Measurements from ENCODE around the gene ALG10B. TPM values are rescaled to one million over a fixed set of nuclear protein-coding genes. Genes with fewer than 3 reads are reported as not detected.
A peak's percentile ranks its signal among the peaks of the same experiment; 100 is the strongest.
"Not testable (repeated sequence)": the region's sequence is repeated elsewhere in the genome, so short reads cannot be mapped to it uniquely, and the experiment has no call there.

Gene ALG10B
- total RNA-seq, 1 donor from 2014 or later = 0.44 TPM

DNA sequence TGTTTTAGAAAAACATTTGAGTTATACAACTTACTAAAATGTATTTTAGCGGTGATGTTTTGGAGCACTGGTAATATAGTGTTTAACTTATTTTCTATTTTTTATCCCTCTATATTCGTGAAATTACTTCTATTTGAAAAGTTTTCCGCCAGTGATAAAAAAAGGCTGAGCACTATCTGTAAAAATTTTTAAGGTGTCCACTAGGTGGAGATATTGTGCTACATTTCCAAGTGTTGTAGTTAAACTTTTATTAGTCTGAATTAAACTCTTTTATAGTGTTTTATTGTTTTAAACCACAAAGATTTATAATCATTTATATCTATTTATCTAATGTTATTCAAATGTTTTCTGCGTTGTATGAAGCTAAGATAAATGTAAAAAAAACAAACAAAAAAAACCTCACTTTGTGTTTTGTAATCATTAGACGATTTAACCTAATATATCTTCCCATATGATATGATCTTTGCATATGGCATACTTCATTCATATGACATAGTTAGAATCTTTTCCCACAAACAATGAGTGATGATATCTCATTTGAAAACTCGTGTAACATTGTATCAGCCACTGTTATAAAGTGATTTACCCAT lies 11.8 kb downstream of the ALG10B start:
- Mint-ChIP-seq H3K4me3 (ENCODE audit: unreplicated experiment) (no peak overlapping the region), H3K36me3 (ENCODE audit: low read depth, unreplicated experiment) (no peaks in the 10 kb centered on the region), H3K27ac (ENCODE audit: unreplicated experiment) (no peak overlapping the region), H3K4me1 (ENCODE audit: unreplicated experiment) (no peaks in the 10 kb centered on the region), H3K27me3 (ENCODE audit: unreplicated experiment) (no peaks in the 10 kb centered on the region), H3K9me3 (ENCODE audit: unreplicated experiment) (peaks cover 16% of the 10 kb centered on the region)
- TF ChIP-seq, protein P1, sequence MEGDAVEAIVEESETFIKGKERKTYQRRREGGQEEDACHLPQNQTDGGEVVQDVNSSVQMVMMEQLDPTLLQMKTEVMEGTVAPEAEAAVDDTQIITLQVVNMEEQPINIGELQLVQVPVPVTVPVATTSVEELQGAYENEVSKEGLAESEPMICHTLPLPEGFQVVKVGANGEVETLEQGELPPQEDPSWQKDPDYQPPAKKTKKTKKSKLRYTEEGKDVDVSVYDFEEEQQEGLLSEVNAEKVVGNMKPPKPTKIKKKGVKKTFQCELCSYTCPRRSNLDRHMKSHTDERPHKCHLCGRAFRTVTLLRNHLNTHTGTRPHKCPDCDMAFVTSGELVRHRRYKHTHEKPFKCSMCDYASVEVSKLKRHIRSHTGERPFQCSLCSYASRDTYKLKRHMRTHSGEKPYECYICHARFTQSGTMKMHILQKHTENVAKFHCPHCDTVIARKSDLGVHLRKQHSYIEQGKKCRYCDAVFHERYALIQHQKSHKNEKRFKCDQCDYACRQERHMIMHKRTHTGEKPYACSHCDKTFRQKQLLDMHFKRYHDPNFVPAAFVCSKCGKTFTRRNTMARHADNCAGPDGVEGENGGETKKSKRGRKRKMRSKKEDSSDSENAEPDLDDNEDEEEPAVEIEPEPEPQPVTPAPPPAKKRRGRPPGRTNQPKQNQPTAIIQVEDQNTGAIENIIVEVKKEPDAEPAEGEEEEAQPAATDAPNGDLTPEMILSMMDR (IDR thresholded peaks at IDR 0.05; ENCODE audit: unreplicated experiment) = peak; percentile 86
- DNase-seq (ENCODE audit: low spot score) = no peak

DNA sequence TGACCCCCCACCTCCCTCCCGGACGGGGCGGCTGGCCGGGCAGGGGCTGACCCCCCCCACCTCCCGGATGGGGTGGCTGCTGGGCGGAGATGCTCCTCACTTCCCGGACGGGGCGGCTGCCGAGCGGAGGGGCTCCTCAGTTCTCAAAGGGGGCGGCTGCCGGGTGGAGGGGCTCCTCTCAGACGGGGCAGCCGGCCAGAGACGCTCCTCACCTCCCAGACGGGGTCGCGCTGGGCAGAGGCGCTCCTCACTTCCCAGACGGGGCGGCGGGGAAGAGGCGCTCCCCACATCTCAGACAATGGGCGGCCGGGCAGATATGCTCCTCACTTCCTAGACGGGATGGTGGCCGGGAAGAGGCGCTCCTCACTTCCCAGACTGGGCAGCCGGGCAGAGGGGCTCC lies 13.8 kb downstream of the ALG10B start:
- DNase-seq (ENCODE audit: low spot score); H3K36me3 Mint-ChIP-seq (ENCODE audit: low read depth, unreplicated experiment); H3K4me1 Mint-ChIP-seq (ENCODE audit: unreplicated experiment); H3K27me3 Mint-ChIP-seq (ENCODE audit: unreplicated experiment); H3K27ac Mint-ChIP-seq (ENCODE audit: unreplicated experiment); H3K4me3 Mint-ChIP-seq (ENCODE audit: unreplicated experiment): not testable (repeated sequence)
- peaks cover 16% of the 10 kb centered on the region for H3K9me3 Mint-ChIP-seq (ENCODE audit: unreplicated experiment)

DNA sequence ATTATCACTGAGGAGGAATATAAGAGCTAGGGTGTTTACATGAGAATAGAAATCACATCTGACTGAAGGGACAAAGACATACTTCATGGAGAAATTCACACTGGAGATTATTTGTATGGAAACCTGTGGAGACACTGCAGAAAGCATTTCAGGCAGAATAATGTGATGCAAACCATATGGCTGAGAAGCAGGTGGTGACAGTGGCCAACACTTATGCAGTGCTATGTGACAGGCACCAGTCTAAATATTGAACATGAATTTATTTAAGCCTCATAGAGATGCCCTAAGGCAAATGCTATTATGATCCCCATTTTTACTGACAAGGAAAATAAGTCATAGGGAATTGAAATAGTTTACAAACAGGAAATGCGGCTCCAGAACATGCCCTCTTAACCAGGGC lies 16.2 kb downstream of the ALG10B start:
- no peaks in the 10 kb centered on the region for H3K27me3 Mint-ChIP-seq (ENCODE audit: unreplicated experiment)
- H3K4me3 Mint-ChIP-seq (ENCODE audit: unreplicated experiment) = no peak overlapping the region
- H3K27ac Mint-ChIP-seq (ENCODE audit: unreplicated experiment) = no peak overlapping the region
- H3K4me1 Mint-ChIP-seq (ENCODE audit: unreplicated experiment) = no peaks in the 10 kb centered on the region
- H3K9me3 Mint-ChIP-seq (ENCODE audit: unreplicated experiment) = peaks cover 16% of the 10 kb centered on the region
- TF ChIP-seq, protein P1 (IDR thresholded peaks at IDR 0.05; ENCODE audit: unreplicated experiment) = no peak
- no peaks in the 10 kb centered on the region for H3K36me3 Mint-ChIP-seq (ENCODE audit: low read depth, unreplicated experiment)
- no peak for DNase-seq (ENCODE audit: low spot score)

DNA sequence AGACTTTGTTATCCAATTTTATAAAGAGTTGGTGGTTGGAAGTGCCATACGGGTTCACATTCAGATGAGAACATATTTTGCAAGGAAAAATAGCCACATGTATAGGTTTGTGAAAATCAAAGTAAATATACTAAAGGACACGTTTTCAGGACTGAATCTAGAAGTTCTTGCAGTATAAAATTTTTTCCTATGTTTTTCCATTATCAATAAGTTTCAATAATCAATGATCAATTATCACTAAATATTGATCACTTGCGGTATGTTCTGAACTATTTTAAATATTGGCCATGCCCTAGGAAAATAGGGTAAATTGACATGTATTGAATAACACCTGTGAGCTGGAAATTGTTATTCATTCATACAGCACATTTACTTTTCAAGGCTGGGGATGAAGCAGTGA lies 25.9 kb downstream of the ALG10B start:
- H3K27ac Mint-ChIP-seq (ENCODE audit: unreplicated experiment) = no peak overlapping the region
- TF ChIP-seq, protein P1 (IDR thresholded peaks at IDR 0.05; ENCODE audit: unreplicated experiment) = no peak
- no peak for DNase-seq (ENCODE audit: low spot score)
- peaks cover 6% of the 10 kb centered on the region for H3K36me3 Mint-ChIP-seq (ENCODE audit: low read depth, unreplicated experiment)
- H3K4me1 Mint-ChIP-seq (ENCODE audit: unreplicated experiment) = no peaks in the 10 kb centered on the region
- no peak overlapping the region for H3K4me3 Mint-ChIP-seq (ENCODE audit: unreplicated experiment)
- H3K9me3 Mint-ChIP-seq (ENCODE audit: unreplicated experiment) = peaks cover 11% of the 10 kb centered on the region
- H3K27me3 Mint-ChIP-seq (ENCODE audit: unreplicated experiment) = peaks cover 9% of the 10 kb centered on the region

DNA sequence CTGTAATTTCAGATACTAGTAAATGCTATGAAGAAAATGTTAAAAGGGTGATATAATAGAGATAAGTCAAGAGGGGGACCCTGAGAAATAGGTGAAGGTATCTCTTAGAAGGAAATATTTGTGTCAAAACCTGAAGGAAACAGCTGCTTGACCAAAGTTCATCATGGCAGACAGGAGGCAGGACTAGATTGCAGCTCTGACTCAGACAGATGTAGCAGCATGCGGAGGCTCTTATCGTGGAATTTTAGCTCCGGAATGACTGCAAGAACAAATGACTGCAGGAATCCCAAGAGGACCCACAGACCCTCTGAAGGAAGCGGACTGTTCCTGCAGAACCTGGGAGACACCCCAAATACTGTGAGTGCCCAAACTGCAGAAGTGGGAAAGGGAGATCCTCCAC lies 26.7 kb downstream of the ALG10B start:
- Mint-ChIP-seq H3K9me3 (ENCODE audit: unreplicated experiment) (peaks cover 14% of the 10 kb centered on the region), H3K4me3 (ENCODE audit: unreplicated experiment) (peak overlapping the region; percentile 51)
- H3K27ac Mint-ChIP-seq (ENCODE audit: unreplicated experiment); H3K27me3 Mint-ChIP-seq (ENCODE audit: unreplicated experiment); DNase-seq (ENCODE audit: low spot score); H3K36me3 Mint-ChIP-seq (ENCODE audit: low read depth, unreplicated experiment); H3K4me1 Mint-ChIP-seq (ENCODE audit: unreplicated experiment): not testable (repeated sequence)

DNA sequence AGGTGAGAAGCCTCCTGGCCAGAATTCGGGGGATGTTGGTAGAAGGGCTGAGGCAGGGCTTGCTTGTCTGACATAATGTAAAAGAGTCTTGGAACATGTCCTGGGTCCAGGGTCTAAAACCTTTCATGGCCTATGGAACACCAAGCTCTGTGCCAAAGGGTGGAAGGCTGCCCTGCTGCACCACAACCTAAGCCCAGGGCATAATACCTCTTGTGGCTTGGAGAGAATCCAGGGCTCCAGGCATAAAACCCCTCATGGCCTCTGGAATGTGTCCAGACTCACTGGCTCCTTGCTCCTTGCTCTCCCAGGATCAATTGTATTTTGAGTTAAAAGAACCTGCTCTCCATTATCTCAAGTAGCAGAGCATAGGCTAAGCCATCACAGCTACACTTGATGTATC lies 27.3 kb downstream of the ALG10B start:
- peaks cover 19% of the 10 kb centered on the region for H3K9me3 Mint-ChIP-seq (ENCODE audit: unreplicated experiment)
- not testable (repeated sequence) for H3K4me3 Mint-ChIP-seq (ENCODE audit: unreplicated experiment); H3K27me3 Mint-ChIP-seq (ENCODE audit: unreplicated experiment); DNase-seq (ENCODE audit: low spot score); H3K36me3 Mint-ChIP-seq (ENCODE audit: low read depth, unreplicated experiment); H3K27ac Mint-ChIP-seq (ENCODE audit: unreplicated experiment); H3K4me1 Mint-ChIP-seq (ENCODE audit: unreplicated experiment)

All from endothelial cell (in vitro differentiated cells).